Measurements from ENCODE around the gene GGT7. TPM values are rescaled to one million over a fixed set of nuclear protein-coding genes. Genes with fewer than 3 reads are reported as not detected.

GGT7 gene
- total and polyA plus RNA-seq, 3 donors from 2014 or later, result 13.4 to 24.1 (median 22.6) TPM

DNA sequence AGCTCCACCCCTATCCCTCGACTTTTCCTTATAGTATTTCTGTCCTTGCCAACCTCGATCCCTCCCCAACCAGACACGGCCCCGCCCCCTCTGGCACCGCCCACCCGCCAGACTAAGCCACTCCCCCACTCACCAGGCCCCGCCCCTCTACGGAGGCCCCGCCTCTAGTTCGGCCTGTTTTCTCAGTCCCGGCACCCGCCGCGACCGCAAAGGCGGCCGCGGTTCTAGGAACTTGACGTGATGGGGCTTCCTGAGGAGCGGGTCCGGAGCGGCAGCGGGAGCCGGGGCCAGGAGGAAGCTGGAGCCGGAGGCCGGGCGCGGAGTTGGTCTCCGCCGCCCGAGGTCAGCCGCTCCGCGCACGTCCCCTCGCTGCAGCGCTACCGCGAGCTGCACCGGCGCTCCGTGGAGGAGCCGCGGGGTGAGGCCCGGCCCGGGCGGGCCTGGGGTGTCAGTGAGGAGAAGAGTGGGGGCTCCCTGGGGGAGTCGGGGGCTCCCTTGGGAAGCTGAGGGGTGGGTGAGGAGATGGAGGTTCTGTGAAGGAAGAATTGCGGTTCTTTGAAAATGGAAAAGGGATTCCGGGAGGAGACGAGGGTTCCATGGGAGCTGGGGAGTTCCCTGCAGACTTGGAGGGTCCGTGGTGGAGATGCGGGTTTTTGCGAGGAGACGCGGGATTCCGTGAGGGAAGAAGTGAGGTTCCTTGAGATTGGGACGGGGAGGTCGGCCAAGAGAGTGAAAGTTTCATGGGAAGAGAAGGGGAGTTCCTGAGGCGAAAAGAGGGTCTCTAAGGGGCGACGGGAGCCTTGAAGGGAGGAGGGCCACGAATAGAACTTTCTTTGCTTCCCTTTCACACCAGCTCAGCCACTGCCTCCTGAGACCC, 4.0 kb upstream of the GGT7 start, which contains the start of gene ACSS2:
ACSS2 (plus strand) TSS at position 207 of the 877 bp plus-strand sequence; CDS start at position 241, 34 bp downstream.
- Histone ChIP-seq H3K36me3 (ENCODE audit: low read depth, missing control alignments) (no peaks in the 10 kb centered on the region), H3K9me3 (no peaks in the 10 kb centered on the region), H3K4me3 (peak within 1 kb of the TSS; percentile 81 to 95), H3K4me1 (peaks cover 22% of the 10 kb centered on the region), H3K27ac (peak within 1 kb of the TSS; percentile 77 to 88), H3K27me3 (no peaks in the 10 kb centered on the region)
- TF ChIP-seq POLR2A (IDR thresholded peaks at IDR 0.05), result no peak
- TF ChIP-seq, protein P1, sequence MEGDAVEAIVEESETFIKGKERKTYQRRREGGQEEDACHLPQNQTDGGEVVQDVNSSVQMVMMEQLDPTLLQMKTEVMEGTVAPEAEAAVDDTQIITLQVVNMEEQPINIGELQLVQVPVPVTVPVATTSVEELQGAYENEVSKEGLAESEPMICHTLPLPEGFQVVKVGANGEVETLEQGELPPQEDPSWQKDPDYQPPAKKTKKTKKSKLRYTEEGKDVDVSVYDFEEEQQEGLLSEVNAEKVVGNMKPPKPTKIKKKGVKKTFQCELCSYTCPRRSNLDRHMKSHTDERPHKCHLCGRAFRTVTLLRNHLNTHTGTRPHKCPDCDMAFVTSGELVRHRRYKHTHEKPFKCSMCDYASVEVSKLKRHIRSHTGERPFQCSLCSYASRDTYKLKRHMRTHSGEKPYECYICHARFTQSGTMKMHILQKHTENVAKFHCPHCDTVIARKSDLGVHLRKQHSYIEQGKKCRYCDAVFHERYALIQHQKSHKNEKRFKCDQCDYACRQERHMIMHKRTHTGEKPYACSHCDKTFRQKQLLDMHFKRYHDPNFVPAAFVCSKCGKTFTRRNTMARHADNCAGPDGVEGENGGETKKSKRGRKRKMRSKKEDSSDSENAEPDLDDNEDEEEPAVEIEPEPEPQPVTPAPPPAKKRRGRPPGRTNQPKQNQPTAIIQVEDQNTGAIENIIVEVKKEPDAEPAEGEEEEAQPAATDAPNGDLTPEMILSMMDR (IDR thresholded peaks at IDR 0.05), result no peak
- intact Hi-C loops (cut with DNase I; ENCODE audit: low total_unique reads), result no loop called here
- peak; percentile 99 for DNase-seq
- 0 to 1% methylated on average over 22 to 63 of the region's 63 CpGs for WGBS, 2 donors

DNA sequence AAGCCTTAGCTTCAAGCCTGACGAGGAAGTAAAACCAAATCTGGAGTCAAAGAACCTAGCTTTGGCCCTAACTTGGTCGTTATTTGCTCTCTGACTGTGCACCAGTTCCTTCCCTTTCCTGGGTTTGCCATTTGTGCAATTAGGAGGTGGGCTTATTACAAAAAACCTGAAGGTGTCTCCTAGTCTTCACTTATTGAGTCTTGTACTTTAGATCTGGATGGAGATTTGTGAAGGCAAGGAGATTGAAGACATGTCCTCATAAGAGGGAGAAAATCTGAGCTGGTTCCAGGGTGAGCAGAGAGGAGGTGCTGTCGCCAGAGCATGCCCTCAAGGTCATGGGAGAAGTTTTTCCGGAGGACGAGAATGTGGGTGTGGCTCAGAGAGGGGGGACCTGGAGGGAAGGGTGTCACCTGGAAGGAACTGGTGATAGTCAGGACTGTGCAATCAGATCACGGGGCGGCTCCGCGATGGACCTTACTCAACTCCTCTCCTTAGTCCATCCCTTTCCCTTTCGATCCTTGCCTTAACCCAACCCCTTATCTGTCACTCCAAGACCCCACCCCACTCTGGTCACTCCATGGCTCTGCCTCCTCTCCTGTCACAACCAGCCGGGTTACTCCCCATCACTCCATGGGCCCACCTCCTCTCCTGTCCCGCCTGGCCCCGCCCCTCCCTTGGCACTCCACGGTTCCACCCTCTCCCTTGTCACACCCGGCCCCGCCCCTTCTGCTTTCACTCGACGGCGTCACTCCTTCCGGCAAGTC, 3.2 kb upstream of the GGT7 start:
- 10% methylated on average over 20 of the region's 20 CpGs for WGBS, 2 donors
- no peaks in the 10 kb centered on the region for H3K9me3 ChIP-seq

DNA sequence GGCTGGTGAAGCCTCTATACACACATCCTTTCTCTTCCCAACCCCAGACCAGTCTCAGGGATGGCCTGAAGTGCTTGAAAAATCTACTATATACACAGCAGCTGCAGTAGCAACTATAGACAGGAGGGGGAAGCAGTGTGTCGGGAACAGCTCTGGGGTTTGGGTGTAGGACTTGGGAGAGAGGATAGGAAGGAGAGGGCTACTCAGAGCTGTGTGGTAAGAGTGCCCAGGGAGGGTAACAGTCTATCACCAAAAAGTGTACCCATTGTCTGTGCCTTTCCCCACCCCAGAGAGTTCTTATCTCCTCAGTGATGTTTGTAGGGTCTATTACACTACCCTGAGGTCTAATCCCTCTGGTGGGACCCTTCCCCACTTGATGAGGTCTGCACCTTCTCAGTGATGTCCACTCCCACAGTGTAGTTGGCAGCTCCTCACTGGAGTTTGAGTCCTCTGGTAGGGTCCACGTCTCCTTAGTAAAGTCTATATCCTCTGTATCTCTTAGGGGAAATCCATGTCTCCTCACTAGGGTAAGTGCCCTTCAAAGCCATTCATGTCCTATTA, 1.5 kb upstream of the GGT7 start:
- no peaks in the 10 kb centered on the region for H3K27me3 ChIP-seq
- peak; percentile 87 for DNase-seq
- peaks cover 22% of the 10 kb centered on the region for H3K4me1 ChIP-seq
- intact Hi-C loops (cut with DNase I; ENCODE audit: low total_unique reads), result loop anchor here (5.0 kb wide), 2 partner anchors 83 to 218 kb away; partner anchors contain the start of genes GSS, MYH7B and TRPC4AP
- no peaks in the 10 kb centered on the region for H3K9me3 ChIP-seq
- H3K4me3 ChIP-seq, result no peak overlapping the region
- no peaks in the 10 kb centered on the region for H3K36me3 ChIP-seq (ENCODE audit: low read depth, missing control alignments)
- TF ChIP-seq, protein P1 (IDR thresholded peaks at IDR 0.05), result peak; percentile 84 to 91 (median 89)
- TF ChIP-seq POLR2A (IDR thresholded peaks at IDR 0.05), result no peak
- no peak overlapping the region for H3K27ac ChIP-seq
- 33 to 38% methylated on average over 2 of the region's 2 CpGs for WGBS, 2 donors

More for the DNA sequence above, 3.2 kb upstream of the GGT7 start:
- no peaks in the 10 kb centered on the region for H3K36me3 ChIP-seq (ENCODE audit: low read depth, missing control alignments)
- intact Hi-C loops (cut with DNase I; ENCODE audit: low total_unique reads), result no loop called here
- H3K4me3 ChIP-seq, result peak overlapping the region; percentile 81 to 95
- H3K27ac ChIP-seq, result peak overlapping the region; percentile 57 to 88
- DNase-seq, result no peak
- no peaks in the 10 kb centered on the region for H3K27me3 ChIP-seq
- H3K4me1 ChIP-seq, result peaks cover 22% of the 10 kb centered on the region
- TF ChIP-seq, protein P1 (IDR thresholded peaks at IDR 0.05), result peak in 2 of 3 experiments; percentile 31 to 39
- no peak for TF ChIP-seq POLR2A (IDR thresholded peaks at IDR 0.05)

DNA sequence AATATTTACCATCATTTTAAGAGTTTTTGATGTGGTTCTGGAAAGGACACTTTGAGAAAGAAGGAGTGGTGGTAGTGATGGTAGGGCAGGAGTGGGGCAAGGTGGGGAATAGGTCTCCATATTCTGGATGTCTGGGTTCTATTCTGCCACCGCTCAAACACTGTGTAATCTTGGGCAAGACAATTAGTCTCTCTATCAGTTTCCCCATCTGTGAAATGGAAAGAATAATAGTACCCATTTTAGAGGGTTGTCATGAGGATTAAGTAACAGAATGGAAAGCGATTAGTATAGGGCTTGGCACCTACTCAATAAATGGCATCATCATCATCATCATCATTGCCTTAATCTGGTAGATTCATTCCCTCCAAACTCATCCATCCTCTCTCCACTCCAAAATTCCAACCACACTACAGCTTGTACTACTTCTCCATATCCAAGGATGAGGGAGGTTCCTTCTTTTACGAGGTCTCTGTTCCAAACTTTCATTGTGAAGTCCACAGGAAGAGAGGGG, 982 bp upstream of the GGT7 start:
- Histone ChIP-seq H3K36me3 (ENCODE audit: low read depth, missing control alignments) (no peaks in the 10 kb centered on the region), H3K27ac (no peak overlapping the region), H3K27me3 (no peaks in the 10 kb centered on the region), H3K9me3 (no peaks in the 10 kb centered on the region), H3K4me1 (peaks cover 22% of the 10 kb centered on the region), H3K4me3 (no peak overlapping the region)
- no peak for TF ChIP-seq POLR2A (IDR thresholded peaks at IDR 0.05)
- TF ChIP-seq, protein P1 (IDR thresholded peaks at IDR 0.05), result no peak
- intact Hi-C loops (cut with DNase I; ENCODE audit: low total_unique reads), result loop anchor here (5.0 kb wide), 2 partner anchors 84 to 219 kb away; partner anchors contain the start of genes GSS, MYH7B and TRPC4AP
- DNase-seq, result no peak
- WGBS, 2 donors, result 53 to 61% methylated on average over 3 of the region's 3 CpGs
